ENCODE measurements around the gene MED26. TPM values are rescaled to one million over a fixed set of nuclear protein-coding genes. Genes with fewer than 3 reads are reported as not detected.

Gene MED26
- total RNA-seq, 6 donors from 2014 or later = 12.6 to 26.5 (median 13.8) TPM

DNA sequence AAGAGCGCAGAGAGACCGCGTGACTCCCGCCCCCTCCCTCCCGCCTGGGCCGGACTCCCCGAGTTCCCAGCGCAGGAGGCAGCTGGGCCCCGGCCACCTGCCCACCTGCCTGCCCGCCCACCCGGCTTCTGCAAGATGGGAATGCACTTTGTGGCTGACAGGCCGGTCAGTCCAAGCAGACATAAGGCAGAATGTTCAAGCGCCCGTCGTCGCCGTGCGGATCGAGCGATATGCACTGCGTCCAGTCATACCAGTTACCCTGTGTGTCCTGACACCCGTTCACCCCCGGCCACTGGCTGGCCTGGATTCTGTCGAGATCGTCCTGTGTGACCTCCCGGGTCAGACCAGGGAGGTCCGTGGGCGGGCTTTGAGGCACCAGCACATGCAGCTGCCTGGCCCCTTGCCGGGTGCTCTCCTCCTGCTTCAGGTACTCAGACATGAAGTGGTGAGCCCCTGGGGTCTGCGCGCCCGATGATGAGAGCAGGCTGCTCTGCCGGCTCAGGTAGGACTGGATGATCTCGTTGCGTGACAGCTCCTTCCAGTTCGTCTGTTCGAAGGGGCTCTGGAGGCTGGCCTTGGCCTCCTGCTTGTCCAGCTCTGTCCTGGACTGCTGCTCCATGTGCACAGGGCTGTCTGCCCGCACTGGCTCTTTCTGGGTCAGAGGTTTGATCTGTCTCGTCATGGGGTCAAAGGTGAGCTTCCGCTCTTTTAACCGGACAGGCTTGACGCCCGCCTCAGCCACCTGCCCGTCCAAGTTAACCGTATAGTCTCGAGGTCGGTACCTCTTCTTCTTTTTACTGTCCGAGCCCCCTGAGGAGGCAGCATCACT is 51.9 kb downstream of the MED26 start:
- Histone ChIP-seq H3K4me1 (peaks cover 22 to 54% (median 26%) of the 10 kb centered on the region in 4 donors), H3K27me3 (no peaks in the 10 kb centered on the region), H3K9me3 (no peaks in the 10 kb centered on the region), H3K4me3 (no peak overlapping the region), H3K36me3 (peaks cover 18 to 43% (median 35%) of the 10 kb centered on the region in 4 donors), H3K27ac (no peak overlapping the region)
- 89 to 93% methylated on average over 28 to 46 of the region's 48 CpGs for WGBS, 2 donors
- ATAC-seq (ENCODE audit: low FRiP score in 2 of 2) (no peak), DNase-seq (peak in 1 of 2 donors; percentile 84)
- TF ChIP-seq, protein P1, sequence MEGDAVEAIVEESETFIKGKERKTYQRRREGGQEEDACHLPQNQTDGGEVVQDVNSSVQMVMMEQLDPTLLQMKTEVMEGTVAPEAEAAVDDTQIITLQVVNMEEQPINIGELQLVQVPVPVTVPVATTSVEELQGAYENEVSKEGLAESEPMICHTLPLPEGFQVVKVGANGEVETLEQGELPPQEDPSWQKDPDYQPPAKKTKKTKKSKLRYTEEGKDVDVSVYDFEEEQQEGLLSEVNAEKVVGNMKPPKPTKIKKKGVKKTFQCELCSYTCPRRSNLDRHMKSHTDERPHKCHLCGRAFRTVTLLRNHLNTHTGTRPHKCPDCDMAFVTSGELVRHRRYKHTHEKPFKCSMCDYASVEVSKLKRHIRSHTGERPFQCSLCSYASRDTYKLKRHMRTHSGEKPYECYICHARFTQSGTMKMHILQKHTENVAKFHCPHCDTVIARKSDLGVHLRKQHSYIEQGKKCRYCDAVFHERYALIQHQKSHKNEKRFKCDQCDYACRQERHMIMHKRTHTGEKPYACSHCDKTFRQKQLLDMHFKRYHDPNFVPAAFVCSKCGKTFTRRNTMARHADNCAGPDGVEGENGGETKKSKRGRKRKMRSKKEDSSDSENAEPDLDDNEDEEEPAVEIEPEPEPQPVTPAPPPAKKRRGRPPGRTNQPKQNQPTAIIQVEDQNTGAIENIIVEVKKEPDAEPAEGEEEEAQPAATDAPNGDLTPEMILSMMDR (IDR thresholded peaks at IDR 0.05) = no peak
- TF ChIP-seq POLR2A (IDR thresholded peaks at IDR 0.05) (no peak), EP300 (IDR thresholded peaks at IDR 0.05) (no peak), POLR2AphosphoS5 (IDR thresholded peaks at IDR 0.05) (no peak)

DNA sequence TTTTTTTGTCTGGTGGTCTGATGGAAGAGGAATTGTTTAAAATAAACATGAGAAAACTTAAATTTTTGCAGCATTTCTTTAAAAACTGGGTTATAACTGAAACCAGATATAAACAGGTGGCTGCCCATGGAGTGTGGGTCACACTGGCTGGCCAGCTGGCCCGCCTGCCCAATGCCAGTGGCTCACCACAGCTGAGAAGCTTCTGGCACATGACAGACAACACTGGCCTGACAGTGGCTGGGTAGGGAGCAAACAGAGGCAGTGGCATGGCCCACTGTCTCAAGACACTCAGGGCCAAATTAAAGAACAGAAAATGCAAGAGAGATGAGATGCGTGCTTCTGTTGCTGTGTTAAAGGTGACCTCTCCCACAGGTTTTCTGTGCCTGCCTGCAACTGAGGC is 52.7 kb downstream of the MED26 start:
- Histone ChIP-seq H3K4me1 (peaks cover 30 to 54% (median 33%) of the 10 kb centered on the region in 4 donors), H3K9me3 (no peaks in the 10 kb centered on the region), H3K27me3 (no peaks in the 10 kb centered on the region), H3K36me3 (peaks cover 18 to 43% (median 35%) of the 10 kb centered on the region in 4 donors), H3K27ac (no peak overlapping the region), H3K4me3 (no peak overlapping the region)
- WGBS, 2 donors = 83 to 84% methylated on average over 2 of the region's 2 CpGs
- DNase-seq (no peak), ATAC-seq (ENCODE audit: low FRiP score in 2 of 2) (no peak)
- no peak for TF ChIP-seq POLR2AphosphoS5 (IDR thresholded peaks at IDR 0.05)
- no peak for TF ChIP-seq EP300 (IDR thresholded peaks at IDR 0.05)
- TF ChIP-seq POLR2A (IDR thresholded peaks at IDR 0.05) = no peak

DNA sequence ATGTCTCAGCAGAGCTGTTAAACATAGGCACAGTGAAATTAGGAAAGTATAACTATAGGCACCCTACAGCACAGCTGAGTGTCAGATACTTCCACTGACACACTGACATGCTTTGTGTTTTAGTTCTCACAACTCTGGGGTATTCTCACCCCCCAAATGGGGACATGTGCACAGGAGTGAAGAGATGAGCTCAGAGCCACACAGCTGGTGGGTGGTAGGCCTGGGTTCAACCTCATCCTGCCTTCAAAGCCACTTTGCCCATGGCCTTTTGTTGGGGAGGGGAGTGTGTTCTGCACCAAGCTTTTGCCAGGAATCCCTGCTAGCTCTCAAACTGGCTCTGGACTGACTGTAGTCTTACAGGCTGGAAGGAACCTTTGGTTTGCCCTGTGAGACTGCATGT is 54.1 kb downstream of the MED26 start:
- TF ChIP-seq POLR2AphosphoS5 (IDR thresholded peaks at IDR 0.05) = no peak
- TF ChIP-seq POLR2A (IDR thresholded peaks at IDR 0.05) = no peak
- TF ChIP-seq, protein P1 (IDR thresholded peaks at IDR 0.05) = no peak
- no peak for TF ChIP-seq EP300 (IDR thresholded peaks at IDR 0.05)
- peak overlapping the region in 1 of 4 donors; percentile 19 for H3K27ac ChIP-seq
- H3K27me3 ChIP-seq = no peaks in the 10 kb centered on the region
- H3K4me3 ChIP-seq = no peak overlapping the region
- DNase-seq = no peak
- peaks cover 18 to 47% (median 38%) of the 10 kb centered on the region in 4 donors for H3K36me3 ChIP-seq
- no peaks in the 10 kb centered on the region for H3K9me3 ChIP-seq
- ATAC-seq (ENCODE audit: low FRiP score in 2 of 2) = no peak
- peaks cover 30 to 55% (median 46%) of the 10 kb centered on the region in 4 donors for H3K4me1 ChIP-seq

DNA sequence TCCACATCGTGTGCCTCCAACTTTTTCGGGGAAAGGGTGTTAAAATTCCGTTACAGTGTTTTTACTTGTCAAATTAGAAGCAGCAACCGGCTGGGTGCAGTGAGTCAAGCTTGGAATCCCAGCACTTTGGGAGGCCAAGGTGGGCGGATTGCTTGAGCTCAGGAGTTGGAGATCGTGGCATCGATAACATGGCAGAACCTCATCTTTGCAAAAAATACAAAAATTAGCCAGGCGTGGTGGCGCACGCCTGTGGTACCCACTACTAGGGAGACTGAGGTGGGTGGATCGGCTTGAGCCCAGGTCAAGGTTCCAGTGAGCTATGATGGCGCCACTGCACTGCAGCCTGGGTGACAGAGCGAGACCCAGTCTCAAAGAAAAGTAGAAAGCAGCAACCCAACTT is 54.7 kb downstream of the MED26 start:
- ATAC-seq (ENCODE audit: low FRiP score in 2 of 2) (no peak), DNase-seq (no peak)
- H3K36me3 ChIP-seq = peaks cover 18 to 41% (median 34%) of the 10 kb centered on the region in 4 donors
- H3K27ac ChIP-seq = peak overlapping the region; percentile 83 to 92 (median 89)
- H3K4me3 ChIP-seq = peak overlapping the region; percentile 80 to 98 (median 89)
- peaks cover 30 to 56% (median 52%) of the 10 kb centered on the region in 4 donors for H3K4me1 ChIP-seq
- H3K9me3 ChIP-seq = no peaks in the 10 kb centered on the region
- no peaks in the 10 kb centered on the region for H3K27me3 ChIP-seq
- WGBS, 2 donors = 65 to 74% methylated on average over 12 to 13 of the region's 13 CpGs
- TF ChIP-seq POLR2A (IDR thresholded peaks at IDR 0.05) (no peak), POLR2AphosphoS5 (IDR thresholded peaks at IDR 0.05) (no peak), EP300 (IDR thresholded peaks at IDR 0.05) (no peak)
- TF ChIP-seq, protein P1 (IDR thresholded peaks at IDR 0.05) = no peak

DNA sequence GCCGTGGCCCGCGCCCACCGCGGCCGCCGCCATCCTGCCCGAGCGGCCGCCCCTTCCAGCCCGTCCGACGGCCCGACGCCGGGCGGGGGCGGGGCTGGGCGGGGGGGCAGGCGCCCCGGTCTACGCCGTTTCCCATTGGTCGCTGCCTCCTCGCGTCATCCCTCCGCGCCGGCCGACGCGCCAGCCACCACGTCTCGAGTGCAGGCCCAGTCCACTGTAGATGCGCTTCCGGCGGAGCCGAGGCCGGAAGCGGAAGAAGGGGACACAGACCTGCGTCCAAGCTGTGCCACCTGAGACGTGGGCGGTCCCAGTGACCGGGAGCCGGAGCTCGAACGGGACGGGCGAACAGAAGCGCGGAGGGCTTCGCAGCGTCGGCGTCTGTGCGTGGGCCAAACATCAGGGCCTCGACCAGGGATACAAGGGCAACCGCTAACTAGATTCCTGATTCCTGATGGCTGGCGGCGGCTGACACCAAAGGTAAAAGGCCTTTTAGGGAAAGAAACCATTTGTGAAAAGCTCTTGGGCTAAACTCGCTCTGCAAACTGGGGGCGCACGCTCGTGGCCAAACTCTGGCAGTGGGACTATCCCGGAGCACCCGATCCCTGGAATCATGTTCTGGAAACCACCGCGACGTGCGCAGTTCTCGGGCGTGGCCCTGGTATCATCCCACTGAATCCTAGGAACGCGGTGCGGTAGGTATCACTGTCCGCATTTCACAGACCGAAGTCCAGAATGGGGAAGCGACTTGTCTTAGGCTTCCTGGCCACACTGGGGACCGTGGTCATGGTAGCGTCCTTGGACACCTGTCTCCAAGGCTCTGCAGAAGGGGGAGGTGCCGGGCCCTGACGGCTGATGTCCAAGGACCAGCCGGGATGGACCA is 55.4 kb downstream of the MED26 start, which contains the start of gene SLC35E1:
Gene SLC35E1, minus strand, starts transcription at position 84 of the 880 bp plus-strand sequence. Its CDS starts 51 bp downstream, at position 33.
- peak within 1 kb of the TSS; percentile 84 to 98 (median 89) for H3K4me3 ChIP-seq
- peak; percentile 97 to 99 for DNase-seq
- H3K27me3 ChIP-seq = no peaks in the 10 kb centered on the region
- TF ChIP-seq, protein P1 (IDR thresholded peaks at IDR 0.05) = no peak
- TF ChIP-seq EP300 (IDR thresholded peaks at IDR 0.05) = peak in 1 of 4 donors; percentile 91
- TF ChIP-seq POLR2AphosphoS5 (IDR thresholded peaks at IDR 0.05) = peak; percentile 96 to 97
- TF ChIP-seq POLR2A (IDR thresholded peaks at IDR 0.05) = peak in 3 of 4 donors; percentile 44 to 86 (median 68)
- WGBS, 2 donors = 1% methylated on average over 23 to 42 of the region's 83 CpGs
- H3K4me1 ChIP-seq = peaks cover 30 to 56% (median 52%) of the 10 kb centered on the region in 4 donors
- peaks cover 16 to 38% (median 29%) of the 10 kb centered on the region in 4 donors for H3K36me3 ChIP-seq
- H3K27ac ChIP-seq = peak within 1 kb of the TSS; percentile 87 to 92 (median 90)
- no peaks in the 10 kb centered on the region for H3K9me3 ChIP-seq
- peak; percentile 94 to 96 for ATAC-seq (ENCODE audit: low FRiP score in 2 of 2)
